ENCODE results near the gene BAAT.

- no peak for TF ChIP-seq TAF1 (IDR thresholded peaks at IDR 0.05; ENCODE audit: low read depth, low read length)
- no peak for TF ChIP-seq POLR2A (IDR thresholded peaks at IDR 0.05; ENCODE audit: low read depth, low read length)
- TF ChIP-seq SPI1 (IDR thresholded peaks at IDR 0.05; ENCODE audit: low read depth, low read length): no peak
Observed at GRCh38 chr9:101325053-101325452, 59.8 kb downstream of the BAAT start.
